Stimulated activated CD8-positive, alpha-beta memory T cell treated with anti-CD3 and anti-CD28 coated beads, Interleukin-2, amount 100 ng/mL, for 1 hour (primary cell): ENCODE measurements around the gene MIA3.
"Not testable (repeated sequence)": the region's sequence is repeated elsewhere in the genome, so short reads cannot be mapped to it uniquely, and the experiment has no call there.

ENCODE experiments used
- DNase-seq, 2 donors: peaks; one replicate each; pipeline ENCODE4 v3.0.0-alpha.2; 2020; ENCODE audit warnings: low read depth in 2 of 2

Gene MIA3

GRCh38 chr1:222663431-222663934 is 45.6 kb downstream of the MIA3 start:
- no peak for DNase-seq

GRCh38 chr1:222665964-222666363 is 48.1 kb downstream of the MIA3 start:
- no peak for DNase-seq

GRCh38 chr1:222668184-222668583 is 50.3 kb downstream of the MIA3 start:
- DNase-seq = not testable (repeated sequence)

- DNase-seq = not testable (repeated sequence)
Measured at GRCh38 chr1:222669107-222669506, 51.2 kb downstream of the MIA3 start.

GRCh38 chr1:222670110-222670509 is 52.2 kb downstream of the MIA3 start:
- no peak for DNase-seq

GRCh38 chr1:222680080-222680479 is 62.2 kb downstream of the MIA3 start:
- no peak for DNase-seq

- no peak for DNase-seq
Measured at GRCh38 chr1:222691016-222691415, 73.1 kb downstream of the MIA3 start.

- no peak for DNase-seq
Measured at GRCh38 chr1:222694927-222695326, 77.0 kb downstream of the MIA3 start.

GRCh38 chr1:222696741-222697140 is 78.8 kb downstream of the MIA3 start:
- DNase-seq = no peak

- no peak for DNase-seq
Measured at GRCh38 chr1:222697203-222697602, 79.3 kb downstream of the MIA3 start.

- DNase-seq = no peak
Measured at GRCh38 chr1:222697826-222698225, 79.9 kb downstream of the MIA3 start.

GRCh38 chr1:222702210-222702609 is 84.3 kb downstream of the MIA3 start:
- no peak for DNase-seq

- DNase-seq = no peak
Measured at GRCh38 chr1:222704260-222704659, 86.4 kb downstream of the MIA3 start.

- no peak for DNase-seq
Measured at GRCh38 chr1:222706815-222707214, 88.9 kb downstream of the MIA3 start.

GRCh38 chr1:222709700-222710153 is 91.8 kb downstream of the MIA3 start:
- DNase-seq = no peak

- peak in 1 of 2 donors; percentile 26 for DNase-seq
Measured at GRCh38 chr1:222711319-222712252, 93.7 kb downstream of the MIA3 start.

GRCh38 chr1:222712253-222713090 is 94.6 kb downstream of the MIA3 start, which contains the start of the genes AIDA and BROX:
Gene AIDA, minus strand, starts transcription at chr1:222712491. Its CDS starts 174 bp downstream, at chr1:222712317.
Gene BROX, plus strand, starts transcription at chr1:222712564. Its CDS starts 3,136 bp downstream, at chr1:222715700.
- DNase-seq = peak; percentile 92 to 94

- peak; percentile 84 for DNase-seq
Measured at GRCh38 chr1:222713091-222713961, 95.4 kb downstream of the MIA3 start.

GRCh38 chr1:222716393-222716792 is 98.5 kb downstream of the MIA3 start:
- DNase-seq = no peak
